HepG2 (cell line): ENCODE measurements around the gene DQX1. TPM values are rescaled to one million over a fixed set of nuclear protein-coding genes. Genes with fewer than 3 reads are reported as not detected.

Experiments used
- ATF2 ChIP-seq: sonication (generic); formaldehyde crosslinking; IDR thresholded peaks from 2 replicates; pipeline ENCODE4 v1.4.0; 2020; ENCODE audit warnings: missing genetic modification reagents
- GMEB2 ChIP-seq: IDR thresholded peaks from 2 replicates; pipeline ENCODE4 v1.6.1; 2016; ENCODE audit warnings: missing biosample characterization, missing genetic modification reagents, low read depth
- HDAC6 ChIP-seq: fragments of 200-600 bp; sonication (generic); IDR thresholded peaks from 2 replicates; pipeline ENCODE4 v1.7.0; 2017; ENCODE audit warnings: mild to moderate bottlenecking, antibody characterized with exemption, low read length, low read depth
- HNRNPK ChIP-seq: fragments of 200-400 bp; formaldehyde crosslinking; IDR thresholded peaks from 2 replicates; pipeline ENCODE4 v1.6.1; 2018; ENCODE audit warnings: low read length, low read depth, moderate library complexity, mild to moderate bottlenecking; ENCODE audit not compliant: poor library complexity, severe bottlenecking
- JUND ChIP-seq: sonication (generic); formaldehyde crosslinking; IDR thresholded peaks from 2 replicates; pipeline ENCODE4 v1.8.0; 2022; ENCODE audit warnings: mild to moderate bottlenecking, missing genetic modification reagents
- MAF1 ChIP-seq: sonication (generic); formaldehyde crosslinking; IDR thresholded peaks from 2 replicates; pipeline ENCODE4 v1.5.0; 2020; ENCODE audit warnings: missing genetic modification reagents, borderline replicate concordance
- MEF2D ChIP-seq: sonication (generic); formaldehyde crosslinking; IDR thresholded peaks from 2 replicates; pipeline ENCODE4 v1.5.1; 2020; ENCODE audit warnings: mild to moderate bottlenecking, missing genetic modification reagents
- NFRKB ChIP-seq: fragments of 450-650 bp; IDR thresholded peaks from 2 replicates; pipeline ENCODE4 v1.6.1; 2017
- REPIN1 ChIP-seq: sonication (generic); formaldehyde crosslinking; IDR thresholded peaks from 2 replicates; pipeline ENCODE4 v1.8.0; 2022; ENCODE audit warnings: missing genetic modification reagents, low read depth, mild to moderate bottlenecking, borderline replicate concordance
- RNF2 ChIP-seq: fragments of 450-650 bp; conservative IDR thresholded peaks from 2 replicates; pipeline ENCODE4 v1.6.1; 2016; ENCODE audit warnings: low read depth
- SETDB1 ChIP-seq: sonication (generic); formaldehyde crosslinking; IDR thresholded peaks from 2 replicates; pipeline ENCODE4 v1.5.1; 2020; ENCODE audit warnings: missing genetic modification reagents, mild to moderate bottlenecking, borderline replicate concordance
- TCF7 ChIP-seq: sonication (generic); IDR thresholded peaks from 2 replicates; pipeline ENCODE4 v1.6.1; 2016; ENCODE audit warnings: antibody characterized with exemption, low read depth
- TOE1 ChIP-seq: sonication (generic); formaldehyde crosslinking; IDR thresholded peaks from 2 replicates; pipeline ENCODE4 v1.4.0; 2020; ENCODE audit warnings: mild to moderate bottlenecking, missing genetic modification reagents
- ZNF235 ChIP-seq: sonication (generic); formaldehyde crosslinking; IDR thresholded peaks from 2 replicates; pipeline ENCODE4 v1.8.1; 2023; ENCODE audit warnings: mild to moderate bottlenecking, missing genetic modification reagents, borderline replicate concordance
- ZNF343 ChIP-seq: sonication (generic); formaldehyde crosslinking; IDR thresholded peaks from 2 replicates; pipeline ENCODE4 v1.4.0; 2020; ENCODE audit warnings: mild to moderate bottlenecking, missing genetic modification reagents
- ZNF362 ChIP-seq: sonication (generic); formaldehyde crosslinking; IDR thresholded peaks from 2 replicates; pipeline ENCODE4 v1.4.0; 2020; ENCODE audit warnings: missing genetic modification reagents, mild to moderate bottlenecking, borderline replicate concordance
- ZNF577 ChIP-seq: sonication (generic); formaldehyde crosslinking; IDR thresholded peaks from 2 replicates; pipeline ENCODE4 v1.4.0; 2020; ENCODE audit warnings: mild to moderate bottlenecking, low read depth, missing genetic modification reagents, borderline replicate concordance
- polyA plus RNA-seq, 8 experiments: library from polyadenylated mRNA; depleted of rRNA in 3 of 8; stranded (reverse) in 7 of 8; unstranded in 1 of 8; fragments of >200 nt; fragmentation: Illumina TruSeq in 4 of 8; extraction: Trizol in 4 of 8; gene quantifications; 2 replicates each; pipeline versions ENCODE4 v1.2.1 to v1.2.3, GENCODE V29; 2011 to 2016; ENCODE audit warnings: low read depth in 4 of 8, missing spikeins in 1 of 8, mixed read lengths in 1 of 8; ENCODE audit not compliant: insufficient read depth in 1 of 8
- total RNA-seq, 5 experiments: library from RNA; depleted of rRNA; stranded (reverse); fragments of >200 nt; fragmentation: Illumina TruSeq; extraction: Trizol; gene quantifications; 2 replicates each; pipeline ENCODE4 v1.2.3, GENCODE V29; 2016; ENCODE audit warnings: low read depth in 1 of 5
- TF ChIP-seq, protein P1 (sequence below): sonication (generic); formaldehyde crosslinking; IDR thresholded peaks from 2 replicates; pipeline ENCODE4 v1.4.0; 2020; ENCODE audit warnings: missing genetic modification reagents, borderline replicate concordance

Gene DQX1
- total and polyA plus RNA-seq, 2 of the 13 experiments (the other 11 are each of a cell fraction or from before 2014, with no cell fraction given): 27.6 to 89.8 TPM

DNA sequence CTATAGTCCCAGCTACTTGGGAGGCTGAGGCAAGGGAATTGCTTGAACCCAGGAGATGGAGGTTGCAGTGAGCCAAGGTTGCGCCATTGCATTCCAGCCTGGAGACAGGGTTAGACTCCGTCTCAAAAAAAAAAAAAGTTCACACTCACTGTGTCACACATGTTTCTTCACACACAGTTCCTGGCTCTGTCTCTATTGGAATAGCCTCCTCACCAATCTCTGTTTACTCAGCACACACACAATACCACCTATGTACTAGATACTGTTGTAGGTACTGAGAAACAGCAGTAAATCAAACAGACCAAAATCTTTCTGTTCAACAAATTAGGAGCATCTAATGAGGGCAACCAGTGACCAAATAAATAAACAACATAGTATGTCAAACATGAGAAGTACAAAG is 39.9 kb downstream of the DQX1 start (continued):
- TF ChIP-seq ZNF362 (CRISPR knock-in tag) (peak; percentile 97), HNRNPK (no peak), TCF7 (0 out of 2 replicates have a peak, but pooled peaks have one; percentile 17), RNF2 (no peak), ATF2 (CRISPR knock-in tag) (no peak), SETDB1 (CRISPR knock-in tag) (no peak), MEF2D (no peak), ZNF235 (CRISPR knock-in tag) (no peak), HDAC6 (no peak), ZNF343 (CRISPR knock-in tag) (no peak), NFRKB (no peak), ZNF577 (no peak), MAF1 (CRISPR knock-in tag) (no peak), REPIN1 (CRISPR knock-in tag) (no peak), TOE1 (no peak), GMEB2 (no peak), JUND (CRISPR knock-in tag) (peak; percentile 3; the same call in 1 of the 2 replicates)
- TF ChIP-seq, protein P1, sequence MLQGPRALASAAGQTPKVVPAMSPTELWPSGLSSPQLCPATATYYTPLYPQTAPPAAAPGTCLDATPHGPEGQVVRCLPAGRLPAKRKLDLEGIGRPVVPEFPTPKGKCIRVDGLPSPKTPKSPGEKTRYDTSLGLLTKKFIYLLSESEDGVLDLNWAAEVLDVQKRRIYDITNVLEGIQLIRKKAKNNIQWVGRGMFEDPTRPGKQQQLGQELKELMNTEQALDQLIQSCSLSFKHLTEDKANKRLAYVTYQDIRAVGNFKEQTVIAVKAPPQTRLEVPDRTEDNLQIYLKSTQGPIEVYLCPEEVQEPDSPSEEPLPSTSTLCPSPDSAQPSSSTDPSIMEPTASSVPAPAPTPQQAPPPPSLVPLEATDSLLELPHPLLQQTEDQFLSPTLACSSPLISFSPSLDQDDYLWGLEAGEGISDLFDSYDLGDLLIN (CRISPR knock-in tag): no peak
